DMS53 treated with DMSO at 0.1 percent for 48 hours (cell line): ENCODE results near the gene CINP.
"Not testable (repeated sequence)": the region's sequence is repeated elsewhere in the genome, so short reads cannot be mapped to it uniquely, and the experiment has no call there.

ENCODE experiments used
- DNase-seq: peaks from one replicate; lab custom pipeline; 2025; ENCODE audit not compliant: unreplicated experiment; lab: John Stamatoyannopoulos, UW

Gene CINP

DNA sequence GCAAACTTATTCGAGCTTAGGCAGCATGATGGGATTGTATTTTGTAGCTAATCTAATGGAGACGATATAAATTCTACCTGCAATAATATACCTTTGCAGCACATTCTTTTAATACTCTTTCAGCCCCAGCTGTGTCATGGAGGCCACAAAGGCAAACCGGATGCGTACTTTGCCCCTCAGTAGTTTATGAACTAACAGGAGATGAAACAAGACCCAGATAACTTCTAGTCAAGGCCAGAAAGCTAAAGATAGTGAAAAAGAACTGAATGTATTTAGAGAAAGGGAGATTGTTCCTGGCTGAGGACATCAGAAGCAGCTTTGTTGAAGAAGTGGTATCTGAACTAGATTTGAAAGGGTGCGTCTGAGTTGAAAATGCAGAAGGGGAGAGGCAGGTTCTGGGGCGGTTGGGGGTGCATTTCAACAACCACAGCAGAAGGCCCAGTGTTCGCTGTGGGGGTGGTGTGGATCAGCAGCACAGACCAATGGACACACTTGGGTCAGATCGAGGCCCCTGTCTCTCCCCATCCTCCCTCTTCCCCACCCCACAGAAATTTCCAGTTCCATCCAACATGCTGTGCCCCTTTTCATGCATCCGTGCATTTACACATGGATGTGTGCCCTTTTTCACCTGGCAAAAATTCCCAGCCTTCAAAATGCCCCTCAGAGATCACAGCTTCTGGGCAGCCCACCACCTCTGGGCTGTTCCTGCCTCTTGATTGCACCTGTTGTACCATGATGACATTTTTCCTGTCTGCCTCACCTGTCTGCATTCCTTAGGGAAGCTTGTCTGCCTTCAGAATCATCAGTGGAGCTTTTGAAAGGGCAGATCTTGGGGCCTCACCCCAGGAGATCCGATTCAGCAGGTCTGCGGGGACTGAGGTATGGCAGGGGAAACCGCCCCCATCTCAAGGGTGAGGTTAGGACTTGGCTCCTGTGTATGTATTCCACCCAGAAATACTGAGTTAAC is 41.0 kb downstream of the CINP start:
- no peak for DNase-seq

GRCh38 chr14:102320671-102321455 is 41.8 kb downstream of the CINP start:
- no peak for DNase-seq

- DNase-seq = no peak
These were observed 42.5 kb downstream of the CINP start for GRCh38 chr14:102320033-102320660.

- peak; percentile 59 for DNase-seq
These were observed 43.2 kb downstream of the CINP start, which contains the start of gene ZNF839 for GRCh38 chr14:102319351-102320032. TSS of gene ZNF839 (plus strand) at chr14:102319746. CDS start at chr14:102319766, 20 bp downstream.

- DNase-seq = no peak
These were observed 43.9 kb downstream of the CINP start for GRCh38 chr14:102318781-102319276.

- peak; percentile 45 for DNase-seq
These were observed 45.0 kb downstream of the CINP start for GRCh38 chr14:102317564-102318248.

DNA sequence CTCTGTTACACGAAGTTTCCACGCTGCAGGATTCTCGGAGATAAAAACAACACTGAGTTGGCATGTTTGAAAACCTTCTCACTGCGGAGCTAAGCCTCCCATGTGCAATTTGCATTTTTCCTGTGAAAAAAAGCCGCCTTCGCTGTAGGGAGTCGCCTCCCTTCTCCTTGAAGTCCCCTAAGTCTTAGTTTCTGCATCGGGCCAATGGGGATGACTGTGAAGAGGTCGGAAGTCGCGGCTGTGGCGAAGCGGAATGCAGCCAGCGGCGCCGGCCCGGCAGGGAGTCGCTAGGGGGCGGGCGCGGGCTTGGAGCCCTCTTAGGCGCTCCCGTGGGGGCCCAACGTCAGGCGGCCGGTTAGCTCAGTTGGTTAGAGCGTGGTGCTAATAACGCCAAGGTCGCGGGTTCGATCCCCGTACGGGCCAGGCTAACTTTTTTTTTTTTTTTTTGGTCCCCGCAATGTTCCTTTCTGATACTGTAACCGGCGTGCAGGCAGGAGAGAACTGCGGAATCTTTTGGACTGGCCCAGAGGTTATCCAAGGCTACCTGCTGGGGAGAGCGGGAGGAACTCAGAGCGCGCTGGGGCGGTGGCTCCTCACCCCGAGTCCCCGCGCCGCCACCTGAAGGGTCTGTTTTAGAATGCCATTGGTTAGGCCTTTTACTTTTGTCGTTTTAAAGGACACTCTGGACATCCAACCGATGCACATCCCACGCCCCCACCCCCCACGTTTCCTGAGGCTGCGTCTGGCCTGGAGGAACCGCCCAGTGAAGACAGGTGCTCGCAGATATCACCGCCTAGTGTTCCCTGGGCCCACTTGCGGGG is 45.7 kb downstream of the CINP start:
- peak; percentile 68 for DNase-seq

- DNase-seq = peak; percentile 26
These were observed 46.4 kb downstream of the CINP start for GRCh38 chr14:102316338-102316742.

DNA sequence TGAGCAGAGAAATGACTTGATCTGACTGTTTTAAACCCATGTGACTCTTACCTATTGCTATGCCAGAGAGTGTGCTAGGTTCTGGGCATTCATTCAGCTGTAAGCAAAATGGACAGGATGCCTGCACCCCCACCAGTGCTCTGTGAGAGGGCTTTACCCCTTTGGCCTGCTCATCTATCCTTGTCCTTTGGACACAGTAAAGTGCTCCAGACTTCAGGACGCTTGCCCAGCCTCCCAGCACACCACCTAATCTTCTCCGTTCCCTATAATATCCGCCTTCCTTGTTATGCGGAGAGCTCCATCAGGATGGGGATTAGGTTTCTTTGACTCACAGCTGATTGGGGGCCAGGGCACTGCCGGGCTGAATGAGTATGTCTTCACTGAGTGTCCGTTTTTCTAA is 47.6 kb downstream of the CINP start:
- DNase-seq = no peak

- peak; percentile 32 for DNase-seq
These were observed 48.3 kb downstream of the CINP start for GRCh38 chr14:102314242-102315011.

GRCh38 chr14:102304611-102305506 is 57.8 kb downstream of the CINP start, which contains the start of gene MOK:
TSS of gene MOK (minus strand) at chr14:102305164. CDS start at chr14:102304968, 196 bp downstream.
- DNase-seq = peak; percentile 74

DNA sequence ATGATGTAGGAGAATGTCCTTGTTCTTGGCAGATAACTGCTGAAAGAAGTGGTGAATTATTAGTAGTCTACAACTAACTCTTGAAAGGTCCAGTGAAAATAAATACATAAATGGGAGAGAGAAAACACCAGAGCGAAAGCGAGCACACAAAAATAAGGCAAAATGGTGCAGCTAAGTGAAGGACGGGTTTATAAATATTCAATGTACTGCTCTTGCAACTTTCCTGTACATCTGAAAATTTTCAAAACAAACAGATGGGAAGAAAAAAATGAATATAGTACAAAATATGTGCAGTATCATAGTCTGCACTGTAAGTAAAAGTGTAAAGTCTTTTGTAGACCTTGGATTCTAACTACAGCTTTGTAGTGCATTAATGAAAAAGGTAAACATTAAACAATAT is 59.0 kb downstream of the CINP start:
- no peak for DNase-seq

- not testable (repeated sequence) for DNase-seq
These were observed 64.2 kb downstream of the CINP start for GRCh38 chr14:102298303-102299070.
